ENCODE measurements around the gene EVA1C. TPM values are rescaled to one million over a fixed set of nuclear protein-coding genes. Genes with fewer than 3 reads are reported as not detected.

The EVA1C gene
- total and polyA plus RNA-seq, 9 of the 15 experiments (the other 6 are each of a cell fraction or from before 2014, with no cell fraction given), result 0.22 TPM; not detected in 8

GRCh38 chr21:32477424-32477745, 64.9 kb downstream of the EVA1C start (continued):
- TF ChIP-seq PYGO2 (tag; IDR thresholded peaks at IDR 0.05), result no peak
- TF ChIP-seq SIN3A (IDR thresholded peaks at IDR 0.05; ENCODE audit: borderline replicate concordance in 2 of 2, control insufficient read depth in 1 of 2, low read depth in 2 of 2, low read length in 2 of 2), result no peak
- no peak for TF ChIP-seq TOE1 (IDR thresholded peaks at IDR 0.05; ENCODE audit: borderline replicate concordance)
- TF ChIP-seq TOE1 (CRISPR knock-in tag; IDR thresholded peaks at IDR 0.05; ENCODE audit: borderline replicate concordance, low read depth), result no peak
- no peak for TF ChIP-seq TCF3 (CRISPR knock-in tag; IDR thresholded peaks at IDR 0.05)
- no peak for TF ChIP-seq ELF2 (CRISPR knock-in tag; IDR thresholded peaks at IDR 0.05)
- TF ChIP-seq EP300 (IDR thresholded peaks at IDR 0.05; ENCODE audit: low read length), result no peak
- no peak for TF ChIP-seq E2F8 (IDR thresholded peaks at IDR 0.05; ENCODE audit: low read depth, partially characterized antibody)
- TF ChIP-seq CREB1 (IDR thresholded peaks at IDR 0.05), result no peak
- TF ChIP-seq CREB1 (CRISPR knock-in tag; IDR thresholded peaks at IDR 0.05), result no peak
- TF ChIP-seq ZBTB49 (CRISPR knock-in tag; IDR thresholded peaks at IDR 0.05; ENCODE audit: borderline replicate concordance), result no peak
- no peak for TF ChIP-seq KLF16 (IDR thresholded peaks at IDR 0.05)
- TF ChIP-seq ZC3H8 (IDR thresholded peaks at IDR 0.05), result no peak
- TF ChIP-seq YBX1 (IDR thresholded peaks at IDR 0.05), result no peak
- TF ChIP-seq SAP30 (IDR thresholded peaks at IDR 0.05; ENCODE audit: borderline replicate concordance, insufficient read depth, low read depth, low read length, poor library complexity, severe bottlenecking), result no peak
